ENCODE results near the gene POLDIP2. TPM values are rescaled to one million over a fixed set of nuclear protein-coding genes. Genes with fewer than 3 reads are reported as not detected.

Gene POLDIP2
- total and polyA plus RNA-seq, 9 of the 15 experiments (the other 6 are each of a cell fraction or from before 2014, with no cell fraction given), result 22.0 to 137 (median 104) TPM

GRCh38 chr17:28357901-28358197 is 522 bp upstream of the POLDIP2 start:
- Histone ChIP-seq H3K36me3 (ENCODE audit: control insufficient read depth, insufficient read depth, low read length) (peaks cover 67% of the 10 kb centered on the region), H3K4me2 (ENCODE audit: insufficient read depth, low read length) (peak overlapping the region; percentile 91), H3K4me3 (peak overlapping the region; percentile 99), H3K9ac (ENCODE audit: insufficient read depth in 1 of 2, low read depth in 2 of 2, low read length in 2 of 2) (peak overlapping the region; percentile 95 to 96), H3K27ac (ENCODE audit: extremely low read depth, low read depth, low read length) (peak overlapping the region; percentile 89), H3K27me3 (ENCODE audit: control insufficient read depth in 2 of 2, insufficient read depth in 2 of 2, low read length in 2 of 2) (no peaks in the 10 kb centered on the region), H3K79me2 (ENCODE audit: control insufficient read depth, insufficient read depth, low read length) (peaks cover 34% of the 10 kb centered on the region), H3K9me3 (replicated peaks; ENCODE audit: control insufficient read depth, insufficient read depth, low read depth, low read length) (no peaks in the 10 kb centered on the region), H3K9me1 (ENCODE audit: control insufficient read depth, insufficient read depth, low read length) (no peaks in the 10 kb centered on the region), H4K20me1 (replicated peaks; ENCODE audit: control insufficient read depth, insufficient read depth, low read length) (no peaks in the 10 kb centered on the region), H2AFZ (ENCODE audit: low read depth, low read length) (peak overlapping the region; percentile 96), H3K4me1 (replicated peaks in 1 of 2; ENCODE audit: control insufficient read depth in 2 of 2, insufficient read depth in 2 of 2, low read length in 2 of 2) (peaks cover 5 to 10% of the 10 kb centered on the region in 2 experiments; a peak in 3 of 5 replicates)
- WGBS (ENCODE audit: insufficient coverage, low coverage, missing lambda C conversion rate), result 0% methylated on average over 4 of the region's 4 CpGs
- ATAC-seq (no peak), DNase-seq (ENCODE audit: extremely low read depth in 1 of 4, low spot score in 3 of 4) (no peak), FAIRE-seq (no peak)
- in situ Hi-C loops (cut with MboI), result no loop called here
- intact Hi-C loops (cut with micrococcal nuclease), result no loop called here
- POLR2A ChIA-PET, result interaction anchor here (0.6 to 4.0 kb wide), 13 partner anchors 8 to 707 kb away, joined by 3 to 31 read pairs (median 5); partner anchors contain the start of genes IFT20, TNFAIP1 and VTN
- no TSS peak for BruUV-seq (replicated peaks)
- CTCF ChIA-PET (ENCODE audit: low intra/inter-chr PET ratio), result no interaction called here
- TF ChIP-seq HINFP (tag; conservative IDR thresholded peaks at IDR 0.05; ENCODE audit: low read depth) (no peak), PHF21A (IDR thresholded peaks at IDR 0.05; ENCODE audit: borderline replicate concordance, low read depth) (no peak), CAMTA2 (CRISPR knock-in tag; conservative IDR thresholded peaks at IDR 0.05) (no peak), ZNF79 (CRISPR knock-in tag; IDR thresholded peaks at IDR 0.05; ENCODE audit: low read depth) (no peak), RAD21 (CRISPR knock-in tag; conservative IDR thresholded peaks at IDR 0.05 in 1 of 2, IDR thresholded peaks at IDR 0.05 in 1 of 2) (no peak), MAFF (IDR thresholded peaks at IDR 0.05; ENCODE audit: low read length) (no peak), NCOA2 (IDR thresholded peaks at IDR 0.05; ENCODE audit: partially characterized antibody in 2 of 2) (no peak), DACH1 (IDR thresholded peaks at IDR 0.05; ENCODE audit: partially characterized antibody) (no peak), HDAC1 (IDR thresholded peaks at IDR 0.05) (no peak), CREB3 (tag; conservative IDR thresholded peaks at IDR 0.05; ENCODE audit: low read depth) (no peak), ZNF274 (IDR thresholded peaks at IDR 0.05; ENCODE audit: borderline replicate concordance, low read depth, low read length) (no peak), GATAD2B (IDR thresholded peaks at IDR 0.05; ENCODE audit: borderline replicate concordance) (no peak), CHD1 (IDR thresholded peaks at IDR 0.05; ENCODE audit: low read length) (peak; percentile 30)
- TF ChIP-seq, protein P1, sequence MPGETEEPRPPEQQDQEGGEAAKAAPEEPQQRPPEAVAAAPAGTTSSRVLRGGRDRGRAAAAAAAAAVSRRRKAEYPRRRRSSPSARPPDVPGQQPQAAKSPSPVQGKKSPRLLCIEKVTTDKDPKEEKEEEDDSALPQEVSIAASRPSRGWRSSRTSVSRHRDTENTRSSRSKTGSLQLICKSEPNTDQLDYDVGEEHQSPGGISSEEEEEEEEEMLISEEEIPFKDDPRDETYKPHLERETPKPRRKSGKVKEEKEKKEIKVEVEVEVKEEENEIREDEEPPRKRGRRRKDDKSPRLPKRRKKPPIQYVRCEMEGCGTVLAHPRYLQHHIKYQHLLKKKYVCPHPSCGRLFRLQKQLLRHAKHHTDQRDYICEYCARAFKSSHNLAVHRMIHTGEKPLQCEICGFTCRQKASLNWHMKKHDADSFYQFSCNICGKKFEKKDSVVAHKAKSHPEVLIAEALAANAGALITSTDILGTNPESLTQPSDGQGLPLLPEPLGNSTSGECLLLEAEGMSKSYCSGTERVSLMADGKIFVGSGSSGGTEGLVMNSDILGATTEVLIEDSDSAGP (CRISPR knock-in tag; IDR thresholded peaks at IDR 0.05), result no peak
- TF ChIP-seq, protein P2, sequence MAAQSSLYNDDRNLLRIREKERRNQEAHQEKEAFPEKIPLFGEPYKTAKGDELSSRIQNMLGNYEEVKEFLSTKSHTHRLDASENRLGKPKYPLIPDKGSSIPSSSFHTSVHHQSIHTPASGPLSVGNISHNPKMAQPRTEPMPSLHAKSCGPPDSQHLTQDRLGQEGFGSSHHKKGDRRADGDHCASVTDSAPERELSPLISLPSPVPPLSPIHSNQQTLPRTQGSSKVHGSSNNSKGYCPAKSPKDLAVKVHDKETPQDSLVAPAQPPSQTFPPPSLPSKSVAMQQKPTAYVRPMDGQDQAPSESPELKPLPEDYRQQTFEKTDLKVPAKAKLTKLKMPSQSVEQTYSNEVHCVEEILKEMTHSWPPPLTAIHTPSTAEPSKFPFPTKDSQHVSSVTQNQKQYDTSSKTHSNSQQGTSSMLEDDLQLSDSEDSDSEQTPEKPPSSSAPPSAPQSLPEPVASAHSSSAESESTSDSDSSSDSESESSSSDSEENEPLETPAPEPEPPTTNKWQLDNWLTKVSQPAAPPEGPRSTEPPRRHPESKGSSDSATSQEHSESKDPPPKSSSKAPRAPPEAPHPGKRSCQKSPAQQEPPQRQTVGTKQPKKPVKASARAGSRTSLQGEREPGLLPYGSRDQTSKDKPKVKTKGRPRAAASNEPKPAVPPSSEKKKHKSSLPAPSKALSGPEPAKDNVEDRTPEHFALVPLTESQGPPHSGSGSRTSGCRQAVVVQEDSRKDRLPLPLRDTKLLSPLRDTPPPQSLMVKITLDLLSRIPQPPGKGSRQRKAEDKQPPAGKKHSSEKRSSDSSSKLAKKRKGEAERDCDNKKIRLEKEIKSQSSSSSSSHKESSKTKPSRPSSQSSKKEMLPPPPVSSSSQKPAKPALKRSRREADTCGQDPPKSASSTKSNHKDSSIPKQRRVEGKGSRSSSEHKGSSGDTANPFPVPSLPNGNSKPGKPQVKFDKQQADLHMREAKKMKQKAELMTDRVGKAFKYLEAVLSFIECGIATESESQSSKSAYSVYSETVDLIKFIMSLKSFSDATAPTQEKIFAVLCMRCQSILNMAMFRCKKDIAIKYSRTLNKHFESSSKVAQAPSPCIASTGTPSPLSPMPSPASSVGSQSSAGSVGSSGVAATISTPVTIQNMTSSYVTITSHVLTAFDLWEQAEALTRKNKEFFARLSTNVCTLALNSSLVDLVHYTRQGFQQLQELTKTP (IDR thresholded peaks at IDR 0.05; ENCODE audit: low read depth in 1 of 2, partially characterized antibody in 2 of 2), result peak in 1 of 2 experiments; percentile 1

Data from K562 (cell line).